Left ventricle myocardium superior (tissue), 1 donor: ENCODE results near the gene UBASH3B. TPM values are rescaled to one million over a fixed set of nuclear protein-coding genes. Genes with fewer than 3 reads are reported as not detected.

Experiments used
- ATAC-seq: fragments of 200-7000 bp; cut with Tn5 transposase; one replicate; pipeline ENCODE4 v1.9.1; 2020; ENCODE audit warnings: mild to moderate bottlenecking, moderate library complexity
- DNase-seq: peaks from one replicate; pipeline ENCODE4 v3.0.0-alpha.2; 2020
- intact Hi-C: fragments of 100-400 bp; cut with micrococcal nuclease; formaldehyde crosslinking; loops from one replicate; pipeline ENCODE4 v1.11.0; 2022
- total RNA-seq: library from RNA; stranded (reverse); fragmentation: NEBNext Ultra II Directional; extraction: Animal tissue kit (Norgen Biotek cat#: 25700); gene quantifications from one replicate; pipeline ENCODE4 v1.2.1, GENCODE V29; 2021
- donor health status: DM: no; HTN: yes; CAD: no; lungs with severe emphysema.

The UBASH3B gene
- total RNA-seq, 1 donor from 2014 or later: 1.0 TPM

DNA sequence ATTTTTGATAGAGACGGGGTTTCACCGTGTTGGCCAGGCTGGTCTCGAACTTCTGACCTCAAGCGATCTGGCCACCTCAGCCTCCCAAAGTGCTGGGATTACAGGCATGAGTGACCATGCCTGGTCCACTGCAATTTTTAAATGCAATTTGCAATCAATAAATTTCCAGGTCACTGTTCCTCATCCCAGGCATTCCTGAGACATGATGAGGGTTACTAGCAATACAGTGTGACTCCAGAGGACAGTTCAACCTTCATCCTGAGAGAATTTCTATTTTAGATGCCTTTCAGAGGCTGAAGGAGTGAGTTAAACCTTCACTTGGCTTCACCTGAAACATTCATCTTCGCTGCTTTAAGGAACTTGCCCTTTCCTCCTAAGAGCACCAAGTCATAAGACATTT lies 9.7 kb upstream of the UBASH3B start:
- intact Hi-C loops: no loop called here
- ATAC-seq (no peak), DNase-seq (no peak)

DNA sequence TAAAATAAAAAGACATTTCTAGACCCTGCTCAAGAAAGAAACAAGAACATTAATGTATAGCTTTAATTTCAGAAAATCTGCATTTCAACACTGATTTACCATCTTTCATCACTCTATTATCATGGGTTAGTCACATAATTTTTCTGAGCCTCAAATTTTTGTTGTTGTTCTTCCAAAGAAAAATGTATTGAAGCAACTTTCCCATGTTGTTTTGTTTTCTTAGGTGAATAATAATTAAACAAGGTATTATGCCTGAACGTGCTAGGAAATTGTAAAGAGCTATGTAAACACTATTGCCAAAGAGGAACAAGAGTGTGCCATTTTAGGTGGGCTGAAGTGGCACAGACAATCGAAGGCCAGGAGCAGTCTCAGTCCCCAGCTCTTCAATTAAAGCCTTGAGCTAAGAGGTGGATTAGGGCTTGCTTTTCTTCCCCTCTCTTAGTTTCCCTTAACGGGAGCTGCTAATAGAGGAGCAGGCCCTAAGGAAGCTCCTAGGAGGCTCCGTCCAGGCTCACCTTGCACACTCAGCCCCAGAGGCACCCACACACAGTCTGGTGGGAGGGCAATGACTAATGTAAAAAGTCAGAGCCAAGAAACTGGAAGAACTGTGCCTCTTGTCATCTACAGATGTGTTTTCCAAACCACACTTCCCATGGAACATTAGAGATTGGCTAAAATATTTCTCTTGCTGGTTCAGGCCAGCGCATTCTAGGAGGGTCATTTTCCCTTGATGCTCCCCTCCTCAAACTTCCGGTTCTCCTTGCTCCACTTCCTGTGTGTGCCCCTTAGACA lies 8.8 kb upstream of the UBASH3B start:
- no peak for ATAC-seq
- no peak for DNase-seq
- intact Hi-C loops: no loop called here

DNA sequence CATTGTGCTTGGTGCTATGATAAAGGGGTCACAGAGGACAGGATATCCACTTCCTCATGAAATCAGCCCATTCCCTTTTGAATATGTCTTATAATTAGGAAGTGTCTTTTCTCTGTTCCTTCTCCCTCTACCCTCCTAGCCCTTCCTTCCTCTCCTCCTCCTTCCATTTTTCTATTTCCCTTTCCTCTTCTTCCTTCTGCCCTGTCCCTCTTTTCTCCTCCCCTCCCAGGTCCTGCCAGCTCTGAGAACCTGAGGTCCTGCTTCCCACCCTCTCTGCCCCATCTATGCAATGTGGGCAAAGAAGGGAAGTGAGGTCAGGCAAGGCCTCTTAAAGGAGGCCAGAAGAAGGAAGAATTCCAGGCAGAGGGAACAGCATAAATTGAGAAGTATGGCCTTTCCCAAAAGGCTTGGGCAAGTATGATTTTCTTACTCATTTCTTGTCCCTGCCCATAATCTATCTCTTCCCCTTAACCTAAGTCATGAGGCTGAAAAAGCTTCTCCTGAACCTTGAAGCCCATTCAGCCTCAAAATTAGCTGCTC lies 7.7 kb upstream of the UBASH3B start:
- DNase-seq: no peak
- intact Hi-C loops: no loop called here
- peak; percentile 26 for ATAC-seq

DNA sequence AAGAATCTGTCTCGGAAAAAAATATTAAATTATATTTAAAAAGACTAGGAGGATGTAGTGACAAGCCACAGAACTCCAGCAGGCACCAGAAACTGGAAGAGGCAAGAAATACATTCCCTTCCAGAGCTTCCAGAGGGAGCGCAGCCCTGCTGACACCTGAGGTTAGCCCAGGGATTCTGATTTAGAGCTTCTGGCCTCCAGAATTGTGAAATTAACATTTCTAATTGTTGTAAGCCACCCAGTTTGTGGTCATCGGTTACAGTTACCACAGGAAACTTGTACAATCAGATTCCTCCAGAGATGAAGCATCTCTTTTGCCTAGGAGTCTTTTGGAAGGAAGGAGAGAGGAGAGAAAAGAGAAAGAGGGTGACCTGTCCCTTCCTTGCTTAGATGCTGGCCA lies 6.4 kb upstream of the UBASH3B start:
- no peak for ATAC-seq
- intact Hi-C loops: no loop called here
- DNase-seq: no peak

DNA sequence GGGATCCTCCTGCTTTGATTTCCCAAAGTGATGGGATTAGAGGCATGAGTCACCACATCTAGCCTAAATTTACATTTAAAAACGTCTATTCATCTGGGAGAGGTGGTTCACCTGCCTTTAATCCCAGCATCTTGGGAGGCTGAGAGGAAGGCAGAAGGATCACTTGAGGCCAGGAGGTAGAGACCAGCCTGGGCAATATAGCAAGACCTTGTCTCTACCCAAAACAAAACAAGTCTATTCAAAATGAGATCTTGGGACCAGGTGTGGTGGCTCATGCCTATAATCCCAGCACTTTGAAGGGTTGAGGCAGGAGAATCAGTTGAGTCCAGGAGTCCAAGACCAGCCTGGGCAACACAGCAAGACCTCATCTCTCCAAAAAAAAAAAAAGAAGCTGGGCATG lies 4.9 kb upstream of the UBASH3B start:
- intact Hi-C loops: no loop called here
- DNase-seq (no peak), ATAC-seq (no peak)

DNA sequence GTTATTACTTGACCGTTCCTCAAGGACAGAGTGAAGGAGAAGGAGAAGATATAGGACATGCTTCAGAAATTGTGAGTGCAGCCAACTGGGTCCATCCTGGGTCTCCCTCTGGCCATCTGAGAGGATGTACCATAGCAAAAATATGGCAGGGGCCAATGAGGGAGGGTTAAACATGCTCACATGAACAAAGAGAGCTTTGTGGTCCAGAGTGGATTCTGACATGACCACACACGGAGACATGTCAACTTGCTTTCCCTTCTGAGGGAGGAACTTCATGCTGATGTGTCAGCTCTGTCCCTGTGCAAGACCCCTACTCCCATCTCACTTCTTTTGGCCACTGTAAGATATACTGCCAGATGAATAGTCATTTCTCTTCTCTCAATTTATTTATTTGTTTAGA lies 3.0 kb upstream of the UBASH3B start:
- no peak for ATAC-seq
- intact Hi-C loops: no loop called here
- DNase-seq: no peak

DNA sequence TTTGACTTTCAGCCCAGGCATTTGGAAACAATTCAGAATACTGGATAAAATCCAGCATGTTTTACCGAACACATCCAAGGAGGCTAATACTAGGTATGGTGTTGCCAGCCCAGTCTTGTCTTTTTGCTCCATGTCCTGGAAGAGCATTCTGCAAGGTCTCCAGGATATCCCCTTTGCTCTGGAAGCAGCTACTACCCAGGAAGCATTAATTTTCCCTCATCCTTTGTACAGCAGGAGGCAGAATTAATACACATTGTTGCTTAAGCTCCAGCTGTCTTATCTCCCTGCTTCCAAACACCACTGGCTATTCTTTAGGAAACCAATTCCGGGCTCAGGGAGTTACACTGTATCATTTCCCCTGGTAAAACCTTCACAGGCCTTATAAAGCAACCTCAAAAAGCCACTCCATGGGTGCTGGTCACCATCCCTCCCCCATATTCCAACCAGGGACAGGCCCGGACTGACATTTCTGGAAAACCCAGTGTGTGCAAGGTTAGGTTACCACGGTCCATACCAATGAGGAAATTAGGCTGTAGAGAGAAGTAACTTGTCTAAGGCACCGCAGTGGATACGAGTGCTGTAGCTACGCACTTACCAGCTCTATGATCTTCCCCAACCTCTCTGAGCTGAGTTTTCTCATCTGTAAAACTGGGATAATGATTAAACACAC lies 1.5 kb upstream of the UBASH3B start:
- ATAC-seq (no peak), DNase-seq (no peak)
- intact Hi-C loops: no loop called here

DNA sequence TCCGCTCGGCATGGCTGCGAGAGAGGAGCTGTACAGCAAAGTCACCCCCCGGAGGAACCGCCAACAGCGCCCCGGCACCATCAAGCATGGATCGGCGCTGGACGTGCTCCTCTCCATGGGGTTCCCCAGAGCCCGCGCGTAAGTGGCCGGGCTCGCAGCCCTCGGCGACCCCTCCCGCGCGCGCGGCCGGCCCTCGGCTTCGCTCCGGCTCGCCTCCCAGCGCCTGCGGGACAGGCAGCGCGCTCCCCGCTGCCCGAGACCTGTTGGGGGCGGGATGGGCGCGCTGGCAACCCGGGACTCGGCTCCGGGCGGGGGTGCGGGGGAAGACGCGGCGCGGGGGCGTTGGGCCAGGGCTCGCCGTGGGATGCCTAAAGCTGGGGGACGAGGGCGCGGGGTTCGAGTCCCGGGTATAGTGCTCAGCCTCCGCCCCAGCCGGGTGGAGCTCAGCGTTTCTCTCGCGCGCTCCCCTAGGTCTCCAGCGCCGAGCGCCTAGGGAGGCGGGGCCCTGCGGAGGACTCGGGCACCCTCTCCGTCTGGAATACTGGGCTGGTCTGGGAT lies 630 bp downstream of the UBASH3B start:
- intact Hi-C loops: no loop called here
- ATAC-seq (peak; percentile 81), DNase-seq (peak; percentile 64)

DNA sequence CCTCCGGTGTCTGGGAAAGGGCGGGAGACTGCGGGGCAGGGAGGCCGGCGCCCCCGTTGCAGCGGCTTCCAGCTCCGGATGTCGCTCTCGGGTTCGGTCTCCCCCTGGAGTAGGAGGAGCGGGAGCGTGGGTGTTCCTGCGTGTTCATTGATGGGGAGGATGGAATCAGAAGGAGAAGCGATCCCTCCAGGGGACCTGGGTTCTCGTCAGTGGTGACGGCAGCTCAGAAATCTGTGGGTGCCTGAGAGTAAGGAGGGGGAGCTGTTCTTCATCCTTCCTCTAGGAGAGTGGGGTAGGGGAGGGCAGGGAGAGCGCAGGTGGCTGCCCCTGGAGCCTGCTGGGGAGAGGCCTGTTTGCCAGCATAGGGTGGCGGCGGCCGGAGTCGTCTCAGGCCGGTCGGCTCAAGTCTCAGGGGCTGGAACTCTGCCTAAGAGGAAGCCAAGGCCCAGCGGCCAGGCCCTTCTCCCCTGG lies 1.1 kb downstream of the UBASH3B start:
- intact Hi-C loops: no loop called here
- ATAC-seq: peak; percentile 21

DNA sequence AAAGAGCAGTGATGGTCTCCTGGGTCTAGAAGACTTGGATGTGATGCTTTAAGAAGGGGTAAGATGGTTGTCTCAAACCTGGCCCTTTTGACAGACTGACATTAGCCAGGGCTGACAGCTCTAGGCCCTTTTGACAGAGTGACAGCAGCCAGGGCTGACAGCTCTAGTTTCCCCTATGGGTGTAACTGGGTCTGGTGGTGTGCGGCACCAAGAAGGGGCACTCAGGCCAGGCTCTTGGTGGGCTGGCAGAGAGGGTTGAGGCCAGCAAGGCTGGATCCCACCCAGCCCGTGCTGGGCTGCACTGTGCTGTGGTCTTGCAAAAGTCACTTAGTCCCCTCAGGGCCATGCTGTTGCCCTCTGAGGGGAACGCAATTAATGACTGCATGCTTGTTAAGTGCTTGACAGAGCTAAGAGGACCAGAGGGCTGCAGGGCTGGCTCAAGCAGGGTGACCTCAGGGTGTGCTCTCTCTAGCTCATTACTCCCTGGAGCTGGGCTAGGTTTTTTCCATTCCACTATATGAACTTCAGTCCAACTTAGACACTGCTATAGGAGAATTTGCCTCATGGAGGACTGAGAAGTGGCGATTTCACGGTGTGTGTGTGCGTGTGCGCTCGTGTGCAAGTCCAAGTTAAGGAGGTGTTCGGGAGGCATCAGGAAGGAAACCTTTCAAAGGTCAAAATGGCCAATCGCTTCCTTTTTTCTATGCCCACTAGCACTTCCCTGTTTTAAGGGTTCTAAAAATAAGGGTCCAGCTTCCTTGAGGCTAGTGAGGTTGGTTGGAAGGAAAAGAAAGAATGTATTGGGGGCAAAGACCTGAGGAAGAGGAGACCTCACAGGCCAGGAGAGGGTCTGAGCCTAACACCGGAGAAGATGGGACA lies 4.4 kb downstream of the UBASH3B start:
- DNase-seq (no peak), ATAC-seq (no peak)
- intact Hi-C loops: no loop called here

More for the DNA sequence above, 1.1 kb downstream of the UBASH3B start:
- DNase-seq: peak; percentile 52

DNA sequence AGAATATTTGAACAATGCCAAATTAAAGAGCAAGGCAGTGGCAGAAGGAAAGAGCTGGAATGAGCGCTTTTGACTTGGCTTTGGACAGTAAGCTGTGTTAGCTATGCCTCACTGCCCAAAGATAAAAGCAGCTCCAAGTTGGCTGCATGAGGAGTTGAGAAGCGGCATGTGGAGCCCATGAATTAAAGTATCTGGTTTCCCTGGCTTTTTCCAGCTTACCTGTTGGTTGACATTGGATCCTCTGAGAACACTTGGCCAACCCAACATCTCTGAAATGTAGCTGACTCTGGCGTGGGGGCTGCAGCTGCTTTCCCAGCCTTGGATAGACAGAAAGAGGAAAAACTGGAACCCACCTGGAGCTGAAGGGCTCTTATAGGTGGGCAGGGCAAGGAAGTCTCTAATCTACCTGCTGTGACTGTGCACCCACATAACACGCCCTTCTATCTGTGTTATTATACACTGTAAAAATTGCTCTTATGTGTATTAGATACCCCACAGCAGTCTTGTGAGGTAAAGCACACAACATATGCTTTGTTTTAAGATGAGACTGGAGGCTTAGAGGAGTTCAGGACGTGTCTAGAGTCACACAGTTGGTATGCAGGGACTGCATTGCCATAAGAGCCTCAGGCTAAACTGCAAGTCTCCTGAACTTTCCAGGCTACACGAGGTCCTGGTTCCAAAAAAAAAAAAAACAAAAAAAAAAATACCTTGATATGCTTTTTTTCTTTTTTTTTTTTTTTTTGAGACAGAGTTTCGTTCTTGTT lies 5.8 kb downstream of the UBASH3B start:
- intact Hi-C loops: no loop called here
- ATAC-seq: no peak
- no peak for DNase-seq

DNA sequence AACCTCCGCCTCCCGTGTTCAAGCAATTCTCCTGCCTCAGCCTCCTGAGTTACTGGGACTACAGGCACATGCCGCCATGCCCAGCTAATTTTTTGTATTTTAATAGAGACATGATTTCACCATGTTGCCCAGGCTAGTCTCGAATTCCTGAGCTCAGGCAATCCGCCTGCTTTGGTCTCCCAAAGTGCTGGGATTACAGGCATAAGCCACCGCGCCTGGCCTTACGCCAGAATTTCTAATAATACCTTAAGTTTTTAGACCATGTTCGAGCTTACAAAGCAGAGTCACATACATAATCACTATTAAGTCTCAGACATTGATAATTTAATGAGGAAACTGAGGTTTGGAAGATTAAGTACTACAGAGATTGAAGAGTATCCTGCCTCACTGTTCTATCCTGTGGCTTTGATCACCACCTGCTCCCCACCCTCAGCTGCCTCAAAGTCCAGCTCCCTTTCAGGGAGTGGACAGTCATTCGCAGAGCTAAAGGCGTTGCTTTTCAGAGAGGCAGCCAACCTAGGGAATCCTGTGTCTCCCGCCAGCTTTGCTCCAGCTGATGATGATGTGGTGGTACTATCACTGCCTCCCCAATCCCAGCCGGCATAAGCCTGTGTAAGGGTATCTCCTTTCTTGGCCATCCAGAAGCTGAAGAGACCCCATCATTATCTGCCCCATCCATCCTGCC lies 7.7 kb downstream of the UBASH3B start:
- DNase-seq: no peak
- ATAC-seq: no peak
- intact Hi-C loops: no loop called here

DNA sequence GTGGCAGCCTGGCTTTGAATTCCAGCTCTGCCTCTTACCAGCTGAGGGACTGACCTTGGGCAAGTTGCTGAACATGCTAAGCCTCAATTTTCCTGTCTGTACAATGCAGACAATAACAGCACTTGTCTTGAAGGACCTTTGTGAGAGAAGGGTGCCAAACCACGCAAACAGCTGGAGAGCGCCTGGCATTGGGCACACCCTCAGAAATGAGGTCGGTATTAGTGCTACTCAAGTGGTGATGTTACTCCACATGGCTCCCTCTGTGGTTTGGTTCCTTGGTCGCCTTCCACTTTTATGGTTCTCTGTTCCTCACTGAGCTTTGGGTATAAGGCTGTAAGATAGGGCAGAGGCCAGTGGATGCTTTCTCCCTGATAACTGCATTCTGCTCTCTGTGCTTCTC lies 8.2 kb downstream of the UBASH3B start:
- intact Hi-C loops: no loop called here
- DNase-seq (no peak), ATAC-seq (no peak)

DNA sequence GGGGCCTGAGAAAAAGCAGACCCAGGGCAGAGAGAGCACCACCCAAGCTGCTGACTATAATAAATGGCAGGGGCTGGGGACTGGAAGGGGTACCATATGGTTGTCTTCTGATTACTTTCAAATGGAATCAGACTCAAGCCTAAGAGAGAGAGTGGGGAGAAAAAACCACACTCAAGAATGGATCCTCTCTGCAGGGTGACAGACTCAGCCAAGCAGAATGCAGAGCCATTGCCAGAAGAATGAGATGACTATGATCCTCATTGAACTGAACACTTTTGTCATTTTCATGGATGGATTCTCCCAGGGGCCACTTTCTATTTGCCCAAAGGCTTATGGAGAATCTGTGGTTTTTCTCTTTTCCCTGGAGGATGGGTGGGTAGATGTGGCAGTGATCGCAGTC lies 8.7 kb downstream of the UBASH3B start:
- no peak for ATAC-seq
- DNase-seq: no peak
- intact Hi-C loops: no loop called here

DNA sequence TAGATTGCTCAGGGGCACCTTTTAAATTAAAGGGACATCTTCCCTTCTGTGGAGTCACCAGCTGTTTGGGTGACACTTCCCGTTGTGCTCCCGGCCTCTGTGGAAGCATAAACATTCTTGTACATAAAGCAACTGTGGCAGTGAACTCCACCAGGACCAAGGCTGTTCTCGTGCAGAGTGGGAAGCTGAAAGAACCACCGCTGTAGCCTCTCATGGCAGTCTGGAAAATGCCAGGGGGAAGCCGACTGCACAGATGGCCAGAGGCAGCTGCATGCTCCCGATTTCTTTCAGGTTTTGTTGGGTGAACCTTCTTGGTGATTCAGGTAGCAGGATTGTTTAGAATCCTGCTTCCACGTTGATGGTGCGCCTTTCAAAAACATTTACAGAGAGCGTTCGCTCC lies 10.3 kb downstream of the UBASH3B start:
- intact Hi-C loops: no loop called here
- ATAC-seq: no peak
- no peak for DNase-seq

DNA sequence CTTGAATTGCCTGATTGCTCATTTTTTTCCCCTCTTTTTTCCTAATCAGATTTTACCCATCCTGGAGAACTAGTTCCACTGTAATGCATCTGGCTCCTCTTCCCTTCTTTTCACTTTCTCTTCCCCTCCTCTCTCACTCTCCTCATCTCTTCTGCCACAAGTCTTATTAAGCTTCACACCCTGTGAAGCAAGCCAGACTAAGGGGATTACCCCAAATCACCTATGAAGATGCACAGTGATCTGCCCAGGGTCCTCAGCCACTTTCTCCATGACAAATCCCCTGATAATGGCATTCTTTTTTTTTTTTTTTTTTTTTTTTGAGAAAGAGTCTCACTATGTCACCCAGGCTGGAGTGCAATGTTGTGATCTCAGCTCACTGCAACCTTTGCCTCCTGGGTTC lies 11.2 kb downstream of the UBASH3B start:
- no peak for ATAC-seq

DNA sequence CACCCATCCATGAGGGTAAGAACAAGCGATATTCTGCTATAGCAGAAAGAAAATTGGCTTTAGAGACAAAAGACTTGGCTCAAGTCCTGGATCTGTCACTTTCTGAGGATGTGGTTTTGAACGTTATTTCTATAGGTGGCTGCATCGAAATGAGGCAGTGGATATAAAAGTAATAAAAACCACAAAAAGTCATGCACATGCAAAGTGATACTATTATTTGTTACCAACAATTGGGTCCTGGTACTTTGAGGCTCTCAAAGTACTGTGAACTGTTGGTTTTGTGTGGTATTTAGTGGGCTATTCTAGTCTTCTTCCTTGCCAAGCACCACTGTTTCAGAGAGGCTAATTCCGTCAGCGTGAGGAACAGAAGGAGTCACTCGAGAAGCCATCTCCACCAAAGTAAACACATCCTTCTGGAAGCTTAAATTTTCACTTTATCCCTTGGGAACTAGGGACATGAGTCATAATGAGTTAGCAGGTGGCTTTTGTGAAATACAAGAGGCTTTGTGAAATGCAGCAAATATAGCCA lies 13.1 kb downstream of the UBASH3B start:
- ATAC-seq (peak; percentile 21), DNase-seq (no peak)
- intact Hi-C loops: no loop called here

More for the DNA sequence above, 11.2 kb downstream of the UBASH3B start:
- intact Hi-C loops: no loop called here
- DNase-seq: no peak

DNA sequence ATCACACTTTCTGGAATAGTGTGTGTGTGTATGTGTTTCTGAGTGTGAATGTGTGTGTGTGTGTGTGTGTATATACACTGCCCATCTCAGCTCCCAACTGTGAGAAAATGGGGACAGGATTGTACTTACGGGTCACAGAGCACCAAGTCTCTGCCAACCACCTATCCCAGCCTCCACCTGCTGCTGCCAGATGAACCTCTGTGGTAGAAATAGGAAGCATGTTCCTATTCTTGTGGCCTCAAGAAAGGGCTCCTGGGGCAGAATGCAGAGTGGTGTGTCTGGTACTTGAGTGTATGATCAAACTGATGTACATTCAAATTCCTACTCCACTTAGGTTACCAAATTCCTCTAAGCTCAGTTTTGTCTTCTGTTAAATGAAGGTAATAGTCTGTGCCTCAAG lies 14.6 kb downstream of the UBASH3B start:
- DNase-seq: no peak
- no peak for ATAC-seq
- intact Hi-C loops: no loop called here
